ENCODE data around the gene CSRP2.
A peak's percentile ranks its signal among the peaks of the same experiment; 100 is the strongest.

CSRP2 gene

GRCh38 chr12:76859611-76860010 lies 19.2 kb downstream of the CSRP2 start:
- no peak for DNase-seq

- DNase-seq = no peak
Measured at GRCh38 chr12:76856018-76856644, 22.7 kb downstream of the CSRP2 start.

- no peak for DNase-seq
Measured at GRCh38 chr12:76855271-76855670, 23.5 kb downstream of the CSRP2 start.

- no peak for DNase-seq
Measured at GRCh38 chr12:76852106-76852505, 26.7 kb downstream of the CSRP2 start.

- DNase-seq = no peak
Measured at GRCh38 chr12:76848132-76848531, 30.7 kb downstream of the CSRP2 start.

GRCh38 chr12:76847260-76847659 lies 31.6 kb downstream of the CSRP2 start:
- DNase-seq = no peak

- DNase-seq = no peak
Measured at GRCh38 chr12:76836633-76837032, 42.2 kb downstream of the CSRP2 start.

GRCh38 chr12:76830436-76830835 lies 48.4 kb downstream of the CSRP2 start:
- no peak for DNase-seq

- DNase-seq = peak in 1 of 2 experiments; percentile 11
Measured at GRCh38 chr12:76820888-76821482, 57.8 kb downstream of the CSRP2 start.

- DNase-seq = no peak
Measured at GRCh38 chr12:76813972-76814371, 64.8 kb downstream of the CSRP2 start.

- DNase-seq = no peak
Measured at GRCh38 chr12:76813265-76813664, 65.6 kb downstream of the CSRP2 start.

GRCh38 chr12:76811976-76812375 lies 66.8 kb downstream of the CSRP2 start:
- DNase-seq = no peak

- DNase-seq = no peak
Measured at GRCh38 chr12:76810671-76811419, 68.0 kb downstream of the CSRP2 start.
